ENCODE measurements around the gene USP47.

DNA sequence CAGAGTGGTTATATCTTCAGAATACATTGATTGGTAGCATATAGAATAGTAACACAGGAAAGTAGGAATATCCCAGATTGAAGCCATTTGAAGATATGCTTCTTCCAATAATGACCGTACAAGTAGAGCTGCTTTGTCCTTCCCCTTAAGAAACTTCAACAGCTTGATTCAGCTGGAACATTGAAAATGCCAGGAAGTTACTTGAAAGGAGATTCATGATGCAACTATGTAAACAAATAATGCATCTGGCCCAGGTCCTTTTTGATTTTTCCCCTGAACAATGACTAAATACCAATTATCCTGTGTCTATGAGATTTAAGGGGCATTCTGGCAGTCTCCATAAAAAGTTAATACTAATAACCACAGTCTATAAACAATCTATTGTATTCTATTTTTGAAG lies 163.7 kb downstream of the USP47 start:
- TF ChIP-seq, protein P1, sequence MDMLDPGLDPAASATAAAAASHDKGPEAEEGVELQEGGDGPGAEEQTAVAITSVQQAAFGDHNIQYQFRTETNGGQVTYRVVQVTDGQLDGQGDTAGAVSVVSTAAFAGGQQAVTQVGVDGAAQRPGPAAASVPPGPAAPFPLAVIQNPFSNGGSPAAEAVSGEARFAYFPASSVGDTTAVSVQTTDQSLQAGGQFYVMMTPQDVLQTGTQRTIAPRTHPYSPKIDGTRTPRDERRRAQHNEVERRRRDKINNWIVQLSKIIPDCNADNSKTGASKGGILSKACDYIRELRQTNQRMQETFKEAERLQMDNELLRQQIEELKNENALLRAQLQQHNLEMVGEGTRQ (IDR thresholded peaks at IDR 0.05) = no peak
- TF ChIP-seq MAZ (IDR thresholded peaks at IDR 0.05; ENCODE audit: borderline replicate concordance, low read depth, low read length) (no peak), JUN (IDR thresholded peaks at IDR 0.05) (no peak), ZSCAN20 (CRISPR knock-in tag; IDR thresholded peaks at IDR 0.05) (no peak), ELK1 (IDR thresholded peaks at IDR 0.05; ENCODE audit: low read depth, low read length) (no peak), MAX (IDR thresholded peaks at IDR 0.05) (no peak), HOXA7 (CRISPR knock-in tag; IDR thresholded peaks at IDR 0.05) (no peak), HOXB5 (CRISPR knock-in tag; IDR thresholded peaks at IDR 0.05) (no peak), RAD21 (conservative IDR thresholded peaks at IDR 0.05 in 1 of 2, IDR thresholded peaks at IDR 0.05 in 1 of 2) (no peak), MYC (IDR thresholded peaks at IDR 0.05; ENCODE audit: borderline replicate concordance, low read length) (no peak)
- TF ChIP-seq, protein P2, sequence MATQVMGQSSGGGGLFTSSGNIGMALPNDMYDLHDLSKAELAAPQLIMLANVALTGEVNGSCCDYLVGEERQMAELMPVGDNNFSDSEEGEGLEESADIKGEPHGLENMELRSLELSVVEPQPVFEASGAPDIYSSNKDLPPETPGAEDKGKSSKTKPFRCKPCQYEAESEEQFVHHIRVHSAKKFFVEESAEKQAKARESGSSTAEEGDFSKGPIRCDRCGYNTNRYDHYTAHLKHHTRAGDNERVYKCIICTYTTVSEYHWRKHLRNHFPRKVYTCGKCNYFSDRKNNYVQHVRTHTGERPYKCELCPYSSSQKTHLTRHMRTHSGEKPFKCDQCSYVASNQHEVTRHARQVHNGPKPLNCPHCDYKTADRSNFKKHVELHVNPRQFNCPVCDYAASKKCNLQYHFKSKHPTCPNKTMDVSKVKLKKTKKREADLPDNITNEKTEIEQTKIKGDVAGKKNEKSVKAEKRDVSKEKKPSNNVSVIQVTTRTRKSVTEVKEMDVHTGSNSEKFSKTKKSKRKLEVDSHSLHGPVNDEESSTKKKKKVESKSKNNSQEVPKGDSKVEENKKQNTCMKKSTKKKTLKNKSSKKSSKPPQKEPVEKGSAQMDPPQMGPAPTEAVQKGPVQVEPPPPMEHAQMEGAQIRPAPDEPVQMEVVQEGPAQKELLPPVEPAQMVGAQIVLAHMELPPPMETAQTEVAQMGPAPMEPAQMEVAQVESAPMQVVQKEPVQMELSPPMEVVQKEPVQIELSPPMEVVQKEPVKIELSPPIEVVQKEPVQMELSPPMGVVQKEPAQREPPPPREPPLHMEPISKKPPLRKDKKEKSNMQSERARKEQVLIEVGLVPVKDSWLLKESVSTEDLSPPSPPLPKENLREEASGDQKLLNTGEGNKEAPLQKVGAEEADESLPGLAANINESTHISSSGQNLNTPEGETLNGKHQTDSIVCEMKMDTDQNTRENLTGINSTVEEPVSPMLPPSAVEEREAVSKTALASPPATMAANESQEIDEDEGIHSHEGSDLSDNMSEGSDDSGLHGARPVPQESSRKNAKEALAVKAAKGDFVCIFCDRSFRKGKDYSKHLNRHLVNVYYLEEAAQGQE (IDR thresholded peaks at IDR 0.05) = no peak
- TF ChIP-seq, protein P3, sequence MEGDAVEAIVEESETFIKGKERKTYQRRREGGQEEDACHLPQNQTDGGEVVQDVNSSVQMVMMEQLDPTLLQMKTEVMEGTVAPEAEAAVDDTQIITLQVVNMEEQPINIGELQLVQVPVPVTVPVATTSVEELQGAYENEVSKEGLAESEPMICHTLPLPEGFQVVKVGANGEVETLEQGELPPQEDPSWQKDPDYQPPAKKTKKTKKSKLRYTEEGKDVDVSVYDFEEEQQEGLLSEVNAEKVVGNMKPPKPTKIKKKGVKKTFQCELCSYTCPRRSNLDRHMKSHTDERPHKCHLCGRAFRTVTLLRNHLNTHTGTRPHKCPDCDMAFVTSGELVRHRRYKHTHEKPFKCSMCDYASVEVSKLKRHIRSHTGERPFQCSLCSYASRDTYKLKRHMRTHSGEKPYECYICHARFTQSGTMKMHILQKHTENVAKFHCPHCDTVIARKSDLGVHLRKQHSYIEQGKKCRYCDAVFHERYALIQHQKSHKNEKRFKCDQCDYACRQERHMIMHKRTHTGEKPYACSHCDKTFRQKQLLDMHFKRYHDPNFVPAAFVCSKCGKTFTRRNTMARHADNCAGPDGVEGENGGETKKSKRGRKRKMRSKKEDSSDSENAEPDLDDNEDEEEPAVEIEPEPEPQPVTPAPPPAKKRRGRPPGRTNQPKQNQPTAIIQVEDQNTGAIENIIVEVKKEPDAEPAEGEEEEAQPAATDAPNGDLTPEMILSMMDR (IDR thresholded peaks at IDR 0.05) = no peak
